Tibial nerve (tissue), 3 donors: ENCODE results near the gene GDF9.

Experiments used
- CTCF ChIP-seq, 5 experiments: fragments of 200-600 bp in 3 of 5; fragments of 450-650 bp in 2 of 5; sonication (generic) in 3 of 5; IDR thresholded peaks; one replicate each; pipeline ENCODE4 v1.5.1; 2016 to 2019; ENCODE audit warnings: antibody characterized with exemption in 5 of 5, mild to moderate bottlenecking in 3 of 5, moderate library complexity in 2 of 5
- POLR2A ChIP-seq, 2 donors: fragments of 450-650 bp; IDR thresholded peaks; one replicate each; pipeline ENCODE4 v1.6.1; 2017; ENCODE audit warnings: antibody characterized with exemption in 2 of 2, mild to moderate bottlenecking in 2 of 2, moderate library complexity in 2 of 2

DNA sequence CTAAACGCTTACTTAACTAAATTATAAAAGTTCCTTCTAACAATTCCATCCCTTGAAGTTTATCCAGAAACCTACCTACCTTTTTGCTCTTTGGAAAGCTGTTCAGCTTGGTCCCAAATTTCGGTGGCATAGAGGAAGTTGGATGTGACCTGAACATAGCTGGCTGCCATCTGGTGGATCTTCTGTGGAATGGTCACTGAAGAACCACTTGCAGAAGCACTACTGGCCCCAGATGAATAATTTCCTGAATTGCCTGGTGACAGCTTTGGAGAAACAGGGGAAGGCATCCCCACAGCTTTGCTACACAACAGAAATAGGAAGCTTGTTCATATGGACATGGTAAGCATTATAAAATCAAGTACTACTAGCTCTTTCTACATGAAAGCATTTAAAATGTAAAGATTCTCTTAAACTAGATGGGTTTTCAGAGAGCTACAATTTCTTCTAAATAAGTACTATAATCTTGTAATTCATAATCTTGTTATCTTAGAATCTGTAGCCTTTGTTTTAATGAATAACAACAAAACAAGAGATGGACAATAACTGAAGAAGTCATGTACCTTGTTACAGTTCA is 17.1 kb upstream of the GDF9 start:
- peak; percentile 49 to 61 (median 52) for TF ChIP-seq CTCF (IDR thresholded peaks at IDR 0.05)
- no peak for TF ChIP-seq POLR2A (IDR thresholded peaks at IDR 0.05)
